Activated B cell treated with CpG ODN at 0.5 μM for 24 hours (primary cell): ENCODE results near the gene ADM2. TPM values are rescaled to one million over a fixed set of nuclear protein-coding genes. Genes with fewer than 3 reads are reported as not detected.

Experiments
- ATAC-seq: fragments of 200-7000 bp; cut with Tn5 transposase; one replicate; pipeline ENCODE4 v1.10.0; 2021; ENCODE audit warnings: low read depth, mild to moderate bottlenecking, moderate library complexity
- CTCF ChIA-PET: fragments of 350-600 bp; sonication (Branson Sonifier 250); formaldehyde crosslinking; loops from one replicate; lab custom pipeline; 2021; ENCODE audit warnings: antibody characterized with exemption; lab: Charles Lee
- POLR2A ChIA-PET: fragments of 350-600 bp; sonication (Branson Sonifier 250); formaldehyde crosslinking; loops from one replicate; lab custom pipeline; 2021; ENCODE audit warnings: antibody characterized with exemption; lab: Charles Lee
- DNase-seq: peaks from one replicate; pipeline ENCODE4 v3.0.0; 2022
- H3K27ac Mint-ChIP-seq: one replicate; pipeline ENCODE4 v1.8.0; 2020; ENCODE audit warnings: mixed read lengths
- H3K27me3 Mint-ChIP-seq: one replicate; pipeline ENCODE4 v1.8.0; 2021; ENCODE audit warnings: mixed read lengths
- H3K36me3 Mint-ChIP-seq: one replicate; pipeline ENCODE4 v1.8.0; 2021; ENCODE audit warnings: low read depth, mixed read lengths
- H3K4me1 Mint-ChIP-seq: one replicate; pipeline ENCODE4 v1.8.0; 2021; ENCODE audit warnings: mixed read lengths
- H3K4me3 Mint-ChIP-seq: one replicate; pipeline ENCODE4 v1.8.0; 2020; ENCODE audit warnings: mild to moderate bottlenecking, mixed read lengths
- H3K9me3 Mint-ChIP-seq: one replicate; pipeline ENCODE4 v1.8.0; 2020; ENCODE audit warnings: mixed read lengths
- intact Hi-C: fragments of 100-400 bp; cut with micrococcal nuclease; formaldehyde crosslinking; loops from one replicate; pipeline ENCODE4 v1.15.1; 2024
- total RNA-seq: library from RNA; stranded (reverse); gene quantifications from 2 replicates; pipeline ENCODE4 v1.2.3, GENCODE V29; 2022
- TF ChIP-seq, protein P1 (sequence below): fragments of 200-600 bp; IDR thresholded peaks from one replicate; pipeline ENCODE4 v1.8.0; 2022; ENCODE audit warnings: antibody characterized with exemption, mild to moderate bottlenecking

Gene ADM2
- total RNA-seq, 1 donor from 2014 or later: 5.2 TPM

DNA sequence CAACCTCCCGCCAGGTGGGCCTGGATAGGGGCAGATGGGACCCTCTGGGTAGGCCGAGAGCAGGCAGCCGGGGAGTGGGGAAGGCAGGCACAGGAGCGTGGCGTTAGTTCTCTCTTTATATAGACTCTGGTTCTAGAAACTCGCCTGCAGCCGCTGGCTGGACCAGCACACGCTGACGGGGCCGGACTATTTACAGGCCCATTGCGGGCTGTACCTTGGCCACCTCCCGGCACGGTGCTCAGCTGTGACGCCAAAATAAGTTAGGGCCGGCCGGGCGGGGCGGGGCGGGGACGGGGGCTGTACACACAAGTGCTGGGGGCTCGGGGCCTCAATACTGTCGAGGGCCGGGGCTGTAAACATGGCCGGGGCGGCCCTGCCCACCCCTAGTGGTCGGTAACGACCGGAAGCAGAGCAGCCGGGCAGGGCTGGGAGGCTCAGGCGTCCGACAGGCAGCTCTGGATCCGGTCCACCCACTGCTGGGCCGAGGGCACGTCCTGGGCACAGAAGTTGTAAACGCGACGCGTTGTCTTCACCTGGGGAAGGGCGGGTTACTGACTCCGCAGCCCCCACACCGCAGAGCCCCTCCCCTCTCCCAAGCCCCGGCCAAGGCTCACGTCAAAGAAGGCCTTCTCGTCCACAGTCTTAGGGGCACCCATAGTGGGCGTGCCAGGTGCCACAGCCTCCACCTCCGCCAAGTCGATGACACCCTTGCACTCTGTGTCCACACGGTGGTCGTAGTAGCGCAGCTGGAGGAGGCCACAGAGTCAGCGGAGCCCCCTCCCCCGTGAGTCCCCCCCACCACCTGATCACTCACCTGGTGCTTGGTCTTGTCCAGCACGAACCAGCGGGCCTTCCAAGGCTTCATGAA is 34.4 kb upstream of the ADM2 start:
- H3K4me3 Mint-ChIP-seq: no peak overlapping the region
- ChIA-PET CTCF (no interaction called here), POLR2A (no interaction called here)
- DNase-seq (no peak), ATAC-seq (no peak)
- H3K27me3 Mint-ChIP-seq: no peaks in the 10 kb centered on the region
- peaks cover 66% of the 10 kb centered on the region for H3K36me3 Mint-ChIP-seq
- intact Hi-C loops: no loop called here
- TF ChIP-seq, protein P1, sequence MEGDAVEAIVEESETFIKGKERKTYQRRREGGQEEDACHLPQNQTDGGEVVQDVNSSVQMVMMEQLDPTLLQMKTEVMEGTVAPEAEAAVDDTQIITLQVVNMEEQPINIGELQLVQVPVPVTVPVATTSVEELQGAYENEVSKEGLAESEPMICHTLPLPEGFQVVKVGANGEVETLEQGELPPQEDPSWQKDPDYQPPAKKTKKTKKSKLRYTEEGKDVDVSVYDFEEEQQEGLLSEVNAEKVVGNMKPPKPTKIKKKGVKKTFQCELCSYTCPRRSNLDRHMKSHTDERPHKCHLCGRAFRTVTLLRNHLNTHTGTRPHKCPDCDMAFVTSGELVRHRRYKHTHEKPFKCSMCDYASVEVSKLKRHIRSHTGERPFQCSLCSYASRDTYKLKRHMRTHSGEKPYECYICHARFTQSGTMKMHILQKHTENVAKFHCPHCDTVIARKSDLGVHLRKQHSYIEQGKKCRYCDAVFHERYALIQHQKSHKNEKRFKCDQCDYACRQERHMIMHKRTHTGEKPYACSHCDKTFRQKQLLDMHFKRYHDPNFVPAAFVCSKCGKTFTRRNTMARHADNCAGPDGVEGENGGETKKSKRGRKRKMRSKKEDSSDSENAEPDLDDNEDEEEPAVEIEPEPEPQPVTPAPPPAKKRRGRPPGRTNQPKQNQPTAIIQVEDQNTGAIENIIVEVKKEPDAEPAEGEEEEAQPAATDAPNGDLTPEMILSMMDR: no peak
- H3K4me1 Mint-ChIP-seq: peaks cover 27% of the 10 kb centered on the region
- H3K27ac Mint-ChIP-seq: no peak overlapping the region
- H3K9me3 Mint-ChIP-seq: no peaks in the 10 kb centered on the region

DNA sequence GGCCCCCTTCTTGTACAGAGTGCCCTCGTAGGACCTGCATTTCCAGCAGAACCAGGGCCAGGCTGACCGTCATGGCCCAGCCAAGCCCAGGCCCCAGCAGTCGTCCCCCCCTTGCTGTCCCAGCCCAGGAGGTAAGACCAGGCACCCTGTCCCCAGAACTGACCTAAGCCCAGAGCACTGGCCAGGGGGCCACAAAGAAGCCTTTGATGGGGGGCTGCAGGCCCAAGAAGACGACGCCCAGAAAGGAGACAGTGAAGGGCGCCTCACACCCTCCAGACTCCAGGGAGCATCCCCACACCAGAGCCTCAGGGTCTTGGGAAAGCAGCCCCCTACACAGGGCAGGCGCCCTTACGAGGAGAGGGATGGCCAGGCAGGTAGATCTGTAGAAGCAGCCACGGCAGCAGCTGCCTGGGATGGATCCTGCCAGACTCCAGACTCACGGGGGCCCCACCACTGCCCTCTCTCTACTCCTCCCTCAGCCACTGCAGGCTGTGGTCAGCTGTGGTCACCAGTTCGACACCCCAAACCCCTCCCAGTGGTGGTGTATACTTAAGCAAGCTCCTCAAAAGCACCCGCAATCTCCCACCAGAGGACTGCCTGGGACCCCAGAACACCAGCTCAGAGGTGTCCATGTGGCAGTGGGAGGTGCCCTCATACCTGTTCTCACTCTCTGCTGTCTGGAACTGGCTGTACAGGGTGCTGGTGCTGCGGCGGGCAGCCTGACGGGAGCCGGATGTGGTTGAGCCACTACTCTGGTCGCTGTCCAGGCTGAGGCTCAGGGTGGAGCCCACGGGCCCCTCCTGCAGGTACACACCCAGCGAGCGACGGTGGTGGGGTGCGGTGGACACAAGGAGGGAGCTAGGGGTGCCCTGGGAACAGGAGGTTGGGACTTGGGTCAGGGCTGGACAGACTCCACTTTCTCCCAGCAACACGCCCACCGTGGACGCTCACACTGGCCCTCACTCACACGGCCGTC is 33.5 kb upstream of the ADM2 start:
- DNase-seq (no peak), ATAC-seq (no peak)
- no peaks in the 10 kb centered on the region for H3K27me3 Mint-ChIP-seq
- no peak overlapping the region for H3K27ac Mint-ChIP-seq
- intact Hi-C loops: no loop called here
- H3K36me3 Mint-ChIP-seq: peaks cover 69% of the 10 kb centered on the region
- POLR2A ChIA-PET: interaction anchor here (0.6 kb wide), 1 partner anchor 93 kb away, joined by 3 read pairs; no protein-coding TSS in a partner anchor
- H3K9me3 Mint-ChIP-seq: no peaks in the 10 kb centered on the region
- no peak overlapping the region for H3K4me3 Mint-ChIP-seq
- TF ChIP-seq, protein P1: no peak
- H3K4me1 Mint-ChIP-seq: peaks cover 27% of the 10 kb centered on the region
- CTCF ChIA-PET: no interaction called here

DNA sequence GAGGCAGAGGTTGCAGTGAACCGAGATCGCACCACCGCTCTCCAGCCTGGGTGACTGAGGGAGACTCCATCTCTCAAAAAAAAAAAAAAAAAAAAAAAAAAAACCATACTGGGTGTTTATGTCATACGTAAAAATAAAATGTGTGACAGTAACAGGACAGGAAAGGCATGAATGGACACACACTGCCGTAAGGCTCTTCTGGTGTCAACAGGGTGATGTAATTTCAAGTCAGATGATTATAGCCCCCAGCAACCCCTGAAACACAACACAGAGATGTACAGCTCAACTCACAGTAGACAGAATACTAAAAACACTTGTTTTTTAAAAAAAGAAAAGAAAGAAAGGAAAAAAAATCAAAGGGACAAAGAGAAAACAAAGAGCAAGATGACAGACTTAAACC is 28.7 kb upstream of the ADM2 start:
- ATAC-seq: no peak
- intact Hi-C loops: no loop called here
- Mint-ChIP-seq H3K4me1 (peaks cover 12% of the 10 kb centered on the region), H3K27ac (peak overlapping the region; percentile 61), H3K36me3 (peaks cover 73% of the 10 kb centered on the region), H3K4me3 (no peak overlapping the region), H3K9me3 (no peaks in the 10 kb centered on the region), H3K27me3 (no peaks in the 10 kb centered on the region)
- TF ChIP-seq, protein P1: no peak
- POLR2A ChIA-PET: interaction anchor here (0.6 to 0.7 kb wide), 2 partner anchors 9 to 58 kb away, joined by 4 to 5 read pairs; no protein-coding TSS in a partner anchor
- CTCF ChIA-PET: interaction anchor here (1.3 kb wide), 1 partner anchor 210 kb away, joined by 3 read pairs; no protein-coding TSS in a partner anchor
- DNase-seq: no peak

DNA sequence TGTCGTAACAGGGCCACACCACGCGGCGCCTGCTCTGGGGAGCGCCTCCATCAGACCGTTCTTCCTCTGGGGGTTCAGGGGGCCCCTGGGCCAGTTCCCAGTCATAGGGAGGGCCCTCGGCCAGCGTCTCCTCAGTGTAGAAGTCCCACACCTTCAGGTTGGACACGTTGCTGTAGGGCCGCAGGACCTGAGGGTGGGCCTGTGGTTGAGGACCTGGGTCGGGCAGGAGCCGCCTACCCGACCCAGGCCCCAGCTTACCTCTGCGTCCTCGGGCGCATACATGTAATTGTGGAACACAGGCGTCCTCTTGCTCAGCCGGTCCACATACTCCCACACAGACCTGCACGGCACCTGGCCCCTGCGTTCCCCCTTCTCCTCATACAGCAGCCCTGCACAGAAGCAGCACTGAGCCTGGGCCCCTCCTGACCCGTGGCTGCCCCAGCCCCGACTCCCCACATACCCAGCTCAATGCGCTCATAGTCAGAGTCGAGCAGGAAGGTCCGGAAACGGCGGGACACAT is 26.7 kb upstream of the ADM2 start:
- peaks cover 71% of the 10 kb centered on the region for H3K36me3 Mint-ChIP-seq
- H3K27me3 Mint-ChIP-seq: no peaks in the 10 kb centered on the region
- intact Hi-C loops: loop anchor here (5.0 kb wide), 1 partner anchor 43 kb away; no protein-coding TSS in a partner anchor
- H3K27ac Mint-ChIP-seq: no peak overlapping the region
- ChIA-PET CTCF (no interaction called here), POLR2A (no interaction called here)
- DNase-seq: no peak
- no peak for ATAC-seq
- H3K4me3 Mint-ChIP-seq: no peak overlapping the region
- no peaks in the 10 kb centered on the region for H3K9me3 Mint-ChIP-seq
- H3K4me1 Mint-ChIP-seq: peaks cover 5% of the 10 kb centered on the region
- TF ChIP-seq, protein P1: no peak
